ENCODE measurements around the gene FAM9B.
"Not testable (repeated sequence)": the region's sequence is repeated elsewhere in the genome, so short reads cannot be mapped to it uniquely, and the experiment has no call there.

FAM9B gene

GRCh38 chrX:9033989-9034388 lies at the start of gene FAM9B:
FAM9B (minus strand) TSS chrX:9034127; CDS start chrX:9032986, 1,141 bp downstream.
- no peak for DNase-seq

GRCh38 chrX:9081271-9081670 lies 47.3 kb upstream of the FAM9B start:
- DNase-seq, result no peak

GRCh38 chrX:9074326-9074725 lies 40.4 kb upstream of the FAM9B start:
- DNase-seq, result no peak

GRCh38 chrX:9072281-9072680 lies 38.4 kb upstream of the FAM9B start:
- no peak for DNase-seq

GRCh38 chrX:9071031-9071650 lies 37.2 kb upstream of the FAM9B start:
- no peak for DNase-seq

- no peak for DNase-seq
Measured at GRCh38 chrX:9069573-9069972, 35.6 kb upstream of the FAM9B start.

- no peak for DNase-seq
Measured at GRCh38 chrX:9064694-9065093, 30.8 kb upstream of the FAM9B start.

GRCh38 chrX:9062641-9063040 lies 28.7 kb upstream of the FAM9B start:
- DNase-seq, result no peak

- DNase-seq, result no peak
Measured at GRCh38 chrX:9055354-9055753, 21.4 kb upstream of the FAM9B start.

GRCh38 chrX:9052081-9052480 lies 18.2 kb upstream of the FAM9B start:
- DNase-seq, result no peak

GRCh38 chrX:9050331-9050730 lies 16.4 kb upstream of the FAM9B start:
- no peak for DNase-seq

GRCh38 chrX:9048801-9049200 lies 14.9 kb upstream of the FAM9B start:
- no peak for DNase-seq

GRCh38 chrX:9038244-9038643 lies 4.3 kb upstream of the FAM9B start:
- DNase-seq, result no peak

GRCh38 chrX:9037296-9037695 lies 3.4 kb upstream of the FAM9B start:
- no peak for DNase-seq

- DNase-seq, result no peak
Measured at GRCh38 chrX:9033586-9033985, 341 bp downstream of the FAM9B start.

GRCh38 chrX:9033179-9033578 lies 748 bp downstream of the FAM9B start:
- DNase-seq, result no peak

- no peak for DNase-seq
Measured at GRCh38 chrX:9023293-9023692, 10.6 kb downstream of the FAM9B start.

GRCh38 chrX:9019151-9019550 lies 14.8 kb downstream of the FAM9B start:
- no peak for DNase-seq

GRCh38 chrX:9018332-9018731 lies 15.6 kb downstream of the FAM9B start:
- DNase-seq, result not testable (repeated sequence)

- DNase-seq, result no peak
Measured at GRCh38 chrX:9003041-9003440, 30.9 kb downstream of the FAM9B start.

GRCh38 chrX:8988446-8988845 lies 45.5 kb downstream of the FAM9B start:
- DNase-seq, result no peak

- DNase-seq, result peak; percentile 41
Measured at GRCh38 chrX:8987672-8988250, 46.2 kb downstream of the FAM9B start.

GRCh38 chrX:8984231-8984630 lies 49.7 kb downstream of the FAM9B start:
- no peak for DNase-seq

GRCh38 chrX:8981723-8982122 lies 52.2 kb downstream of the FAM9B start:
- DNase-seq, result no peak

GRCh38 chrX:8980756-8981155 lies 53.2 kb downstream of the FAM9B start:
- DNase-seq, result no peak
